IMR-90 (cell line): ENCODE data around the gene CALR3.

Experiments used
- CHD1 ChIP-seq: IDR thresholded peaks from 2 replicates; pipeline ENCODE4 v1.6.1; 2012; ENCODE audit warnings: low read depth, low read length, improper control_type of control experiment
- FOS ChIP-seq: fragments of 150-350 bp; IDR thresholded peaks from 2 replicates; pipeline ENCODE4 v1.6.1; 2016; ENCODE audit warnings: low read depth, low read length
- MAZ ChIP-seq: IDR thresholded peaks from 2 replicates; pipeline ENCODE4 v1.6.1; 2012; ENCODE audit warnings: low read depth, mild to moderate bottlenecking, low read length, improper control_type of control experiment, moderate library complexity, borderline replicate concordance
- POLR2A ChIP-seq: IDR thresholded peaks from 2 replicates; pipeline ENCODE4 v1.6.1; 2012; ENCODE audit warnings: mild to moderate bottlenecking, low read depth, low read length
- RAD21 ChIP-seq: IDR thresholded peaks from 2 replicates; pipeline ENCODE4 v1.6.1; 2012; ENCODE audit warnings: low read length, improper control_type of control experiment
- RFX5 ChIP-seq: IDR thresholded peaks from 2 replicates; pipeline ENCODE4 v1.8.0; 2012; ENCODE audit warnings: low read depth, mild to moderate bottlenecking, low read length, moderate library complexity
- TF ChIP-seq, protein P1 (sequence below): conservative IDR thresholded peaks from 2 replicates; pipeline ENCODE4 v1.5.1; 2012; ENCODE audit warnings: mild to moderate bottlenecking, low read depth, low read length, improper control_type of control experiment

DNA sequence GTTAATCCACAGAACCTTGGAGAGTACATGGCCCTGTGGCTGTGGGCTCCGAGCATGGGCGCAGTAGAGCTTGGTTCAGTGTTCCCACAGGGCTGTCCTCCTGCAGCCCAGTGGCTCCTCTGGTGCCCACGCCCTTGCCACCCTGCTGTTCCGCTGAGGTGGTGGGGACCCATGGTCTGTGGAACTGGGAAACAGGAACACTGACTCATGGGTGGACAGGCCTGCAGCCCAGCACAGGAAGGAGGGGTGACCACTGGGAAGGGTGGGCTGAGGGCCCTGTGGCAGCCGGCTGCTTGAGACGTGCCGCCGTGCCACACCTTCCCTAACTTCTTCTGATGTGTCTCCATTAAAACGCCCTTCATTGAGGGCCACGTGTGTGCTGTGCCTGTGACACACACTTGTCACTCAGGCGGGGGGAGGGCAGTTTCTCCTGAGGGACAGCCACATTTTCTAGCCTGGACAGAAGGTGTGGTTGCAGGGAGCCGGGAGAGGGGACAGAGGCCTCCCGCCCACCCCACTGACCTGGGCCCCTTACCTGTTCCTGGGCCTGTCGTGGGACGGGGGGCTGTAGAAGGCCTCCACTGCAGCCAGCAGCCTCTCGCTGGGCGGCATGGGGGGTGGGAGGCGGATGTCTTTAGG is 25.1 kb upstream of the CALR3 start:
- TF ChIP-seq RFX5 (no peak), RAD21 (no peak), CHD1 (no peak), MAZ (no peak), FOS (no peak), POLR2A (no peak)
- TF ChIP-seq, protein P1, sequence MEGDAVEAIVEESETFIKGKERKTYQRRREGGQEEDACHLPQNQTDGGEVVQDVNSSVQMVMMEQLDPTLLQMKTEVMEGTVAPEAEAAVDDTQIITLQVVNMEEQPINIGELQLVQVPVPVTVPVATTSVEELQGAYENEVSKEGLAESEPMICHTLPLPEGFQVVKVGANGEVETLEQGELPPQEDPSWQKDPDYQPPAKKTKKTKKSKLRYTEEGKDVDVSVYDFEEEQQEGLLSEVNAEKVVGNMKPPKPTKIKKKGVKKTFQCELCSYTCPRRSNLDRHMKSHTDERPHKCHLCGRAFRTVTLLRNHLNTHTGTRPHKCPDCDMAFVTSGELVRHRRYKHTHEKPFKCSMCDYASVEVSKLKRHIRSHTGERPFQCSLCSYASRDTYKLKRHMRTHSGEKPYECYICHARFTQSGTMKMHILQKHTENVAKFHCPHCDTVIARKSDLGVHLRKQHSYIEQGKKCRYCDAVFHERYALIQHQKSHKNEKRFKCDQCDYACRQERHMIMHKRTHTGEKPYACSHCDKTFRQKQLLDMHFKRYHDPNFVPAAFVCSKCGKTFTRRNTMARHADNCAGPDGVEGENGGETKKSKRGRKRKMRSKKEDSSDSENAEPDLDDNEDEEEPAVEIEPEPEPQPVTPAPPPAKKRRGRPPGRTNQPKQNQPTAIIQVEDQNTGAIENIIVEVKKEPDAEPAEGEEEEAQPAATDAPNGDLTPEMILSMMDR: no peak
